ENCODE data around the gene AKT3.

Gene AKT3

GRCh38 chr1:243723458-243724043, 126.5 kb downstream of the AKT3 start:
- Histone ChIP-seq H3K4me3 (ENCODE audit: low read length in 2 of 2) (no peak overlapping the region), H3K27ac (ENCODE audit: low read length) (no peak overlapping the region), H3K4me1 (ENCODE audit: control insufficient read depth, insufficient read depth, low read length) (peaks cover 4% of the 10 kb centered on the region)

GRCh38 chr1:243723050-243723449, 127.0 kb downstream of the AKT3 start:
- Histone ChIP-seq H3K9ac (ENCODE audit: low read length in 2 of 2) (no peak overlapping the region), H3K9me3 (ENCODE audit: control insufficient read depth in 2 of 2, low read length in 2 of 2) (no peaks in the 10 kb centered on the region), H3K27ac (ENCODE audit: low read length) (no peak overlapping the region), H3K4me3 (ENCODE audit: low read length in 2 of 2) (no peak overlapping the region), H3K27me3 (ENCODE audit: control insufficient read depth in 1 of 2, insufficient read depth in 2 of 2, low read length in 2 of 2) (no peaks in the 10 kb centered on the region), H3K36me3 (ENCODE audit: control insufficient read depth in 2 of 2, insufficient read depth in 2 of 2, low read length in 2 of 2) (no peaks in the 10 kb centered on the region), H3K4me1 (ENCODE audit: control insufficient read depth, insufficient read depth, low read length) (peaks cover 4% of the 10 kb centered on the region)

More at GRCh38 chr1:243723458-243724043, 126.5 kb downstream of the AKT3 start:
- Histone ChIP-seq H3K9ac (ENCODE audit: low read length in 2 of 2) (no peak overlapping the region), H3K9me3 (ENCODE audit: control insufficient read depth in 2 of 2, low read length in 2 of 2) (no peaks in the 10 kb centered on the region), H3K27me3 (ENCODE audit: control insufficient read depth in 1 of 2, insufficient read depth in 2 of 2, low read length in 2 of 2) (no peaks in the 10 kb centered on the region), H3K36me3 (ENCODE audit: control insufficient read depth in 2 of 2, insufficient read depth in 2 of 2, low read length in 2 of 2) (no peaks in the 10 kb centered on the region)

- Histone ChIP-seq H3K9me3 (ENCODE audit: control insufficient read depth in 2 of 2, low read length in 2 of 2) (no peaks in the 10 kb centered on the region), H3K27ac (ENCODE audit: low read length) (no peak overlapping the region), H3K9ac (ENCODE audit: low read length in 2 of 2) (no peak overlapping the region)
Measured at GRCh38 chr1:243719476-243719875, 130.6 kb downstream of the AKT3 start.

GRCh38 chr1:243718893-243719292, 131.2 kb downstream of the AKT3 start:
- Histone ChIP-seq H3K36me3 (ENCODE audit: control insufficient read depth in 2 of 2, insufficient read depth in 2 of 2, low read length in 2 of 2) (no peaks in the 10 kb centered on the region), H3K27me3 (ENCODE audit: control insufficient read depth in 1 of 2, insufficient read depth in 2 of 2, low read length in 2 of 2) (no peaks in the 10 kb centered on the region), H3K9me3 (ENCODE audit: control insufficient read depth in 2 of 2, low read length in 2 of 2) (no peaks in the 10 kb centered on the region), H3K4me1 (ENCODE audit: control insufficient read depth, insufficient read depth, low read length) (peaks cover 8% of the 10 kb centered on the region), H3K4me3 (ENCODE audit: low read length in 2 of 2) (no peak overlapping the region), H3K27ac (ENCODE audit: low read length) (no peak overlapping the region), H3K9ac (ENCODE audit: low read length in 2 of 2) (no peak overlapping the region)

More at GRCh38 chr1:243719476-243719875, 130.6 kb downstream of the AKT3 start:
- Histone ChIP-seq H3K36me3 (ENCODE audit: control insufficient read depth in 2 of 2, insufficient read depth in 2 of 2, low read length in 2 of 2) (no peaks in the 10 kb centered on the region), H3K27me3 (ENCODE audit: control insufficient read depth in 1 of 2, insufficient read depth in 2 of 2, low read length in 2 of 2) (no peaks in the 10 kb centered on the region), H3K4me1 (ENCODE audit: control insufficient read depth, insufficient read depth, low read length) (peaks cover 8% of the 10 kb centered on the region), H3K4me3 (ENCODE audit: low read length in 2 of 2) (no peak overlapping the region)

- H3K4me1 ChIP-seq (ENCODE audit: control insufficient read depth, insufficient read depth, low read length): peaks cover 8% of the 10 kb centered on the region
- no peak overlapping the region for H3K27ac ChIP-seq (ENCODE audit: low read length)
- no peaks in the 10 kb centered on the region for H3K27me3 ChIP-seq (ENCODE audit: control insufficient read depth in 1 of 2, insufficient read depth in 2 of 2, low read length in 2 of 2)
- H3K9me3 ChIP-seq (ENCODE audit: control insufficient read depth in 2 of 2, low read length in 2 of 2): no peaks in the 10 kb centered on the region
- no peaks in the 10 kb centered on the region for H3K36me3 ChIP-seq (ENCODE audit: control insufficient read depth in 2 of 2, insufficient read depth in 2 of 2, low read length in 2 of 2)
- H3K9ac ChIP-seq (ENCODE audit: low read length in 2 of 2): no peak overlapping the region
- no peak overlapping the region for H3K4me3 ChIP-seq (ENCODE audit: low read length in 2 of 2)
Measured at GRCh38 chr1:243718022-243718421, 132.0 kb downstream of the AKT3 start.

- peaks cover 8% of the 10 kb centered on the region for H3K4me1 ChIP-seq (ENCODE audit: control insufficient read depth, insufficient read depth, low read length)
- no peaks in the 10 kb centered on the region for H3K27me3 ChIP-seq (ENCODE audit: control insufficient read depth in 1 of 2, insufficient read depth in 2 of 2, low read length in 2 of 2)
- no peak overlapping the region for H3K4me3 ChIP-seq (ENCODE audit: low read length in 2 of 2)
- no peak overlapping the region for H3K27ac ChIP-seq (ENCODE audit: low read length)
- H3K36me3 ChIP-seq (ENCODE audit: control insufficient read depth in 2 of 2, insufficient read depth in 2 of 2, low read length in 2 of 2): no peaks in the 10 kb centered on the region
- H3K9me3 ChIP-seq (ENCODE audit: control insufficient read depth in 2 of 2, low read length in 2 of 2): no peaks in the 10 kb centered on the region
- H3K9ac ChIP-seq (ENCODE audit: low read length in 2 of 2): no peak overlapping the region
Measured at GRCh38 chr1:243716906-243717305, 133.1 kb downstream of the AKT3 start.

GRCh38 chr1:243715285-243715684, 134.8 kb downstream of the AKT3 start:
- Histone ChIP-seq H3K9me3 (ENCODE audit: control insufficient read depth in 2 of 2, low read length in 2 of 2) (no peaks in the 10 kb centered on the region), H3K27ac (ENCODE audit: low read length) (no peak overlapping the region), H3K36me3 (ENCODE audit: control insufficient read depth in 2 of 2, insufficient read depth in 2 of 2, low read length in 2 of 2) (no peaks in the 10 kb centered on the region), H3K4me3 (ENCODE audit: low read length in 2 of 2) (no peak overlapping the region), H3K27me3 (ENCODE audit: control insufficient read depth in 1 of 2, insufficient read depth in 2 of 2, low read length in 2 of 2) (no peaks in the 10 kb centered on the region), H3K9ac (ENCODE audit: low read length in 2 of 2) (no peak overlapping the region), H3K4me1 (ENCODE audit: control insufficient read depth, insufficient read depth, low read length) (peaks cover 8% of the 10 kb centered on the region)

- H3K27ac ChIP-seq (ENCODE audit: low read length): no peak overlapping the region
Measured at GRCh38 chr1:243713470-243714186, 136.4 kb downstream of the AKT3 start.

GRCh38 chr1:243712941-243713340, 137.1 kb downstream of the AKT3 start:
- Histone ChIP-seq H3K4me1 (ENCODE audit: control insufficient read depth, insufficient read depth, low read length) (peaks cover 4% of the 10 kb centered on the region), H3K27me3 (ENCODE audit: control insufficient read depth in 1 of 2, insufficient read depth in 2 of 2, low read length in 2 of 2) (no peaks in the 10 kb centered on the region), H3K36me3 (ENCODE audit: control insufficient read depth in 2 of 2, insufficient read depth in 2 of 2, low read length in 2 of 2) (no peaks in the 10 kb centered on the region), H3K9me3 (ENCODE audit: control insufficient read depth in 2 of 2, low read length in 2 of 2) (no peaks in the 10 kb centered on the region), H3K9ac (ENCODE audit: low read length in 2 of 2) (peak overlapping the region in 1 of 2 donors; percentile 30), H3K27ac (ENCODE audit: low read length) (no peak overlapping the region), H3K4me3 (ENCODE audit: low read length in 2 of 2) (peak overlapping the region; percentile 36 to 52)

More at GRCh38 chr1:243713470-243714186, 136.4 kb downstream of the AKT3 start:
- H3K4me1 ChIP-seq (ENCODE audit: control insufficient read depth, insufficient read depth, low read length): peaks cover 4% of the 10 kb centered on the region
- no peaks in the 10 kb centered on the region for H3K27me3 ChIP-seq (ENCODE audit: control insufficient read depth in 1 of 2, insufficient read depth in 2 of 2, low read length in 2 of 2)
- no peaks in the 10 kb centered on the region for H3K9me3 ChIP-seq (ENCODE audit: control insufficient read depth in 2 of 2, low read length in 2 of 2)
- peak overlapping the region; percentile 36 to 52 for H3K4me3 ChIP-seq (ENCODE audit: low read length in 2 of 2)
- no peaks in the 10 kb centered on the region for H3K36me3 ChIP-seq (ENCODE audit: control insufficient read depth in 2 of 2, insufficient read depth in 2 of 2, low read length in 2 of 2)
- H3K9ac ChIP-seq (ENCODE audit: low read length in 2 of 2): peak overlapping the region in 1 of 2 donors; percentile 30

- Histone ChIP-seq H3K4me1 (ENCODE audit: control insufficient read depth, insufficient read depth, low read length) (peaks cover 4% of the 10 kb centered on the region), H3K27ac (ENCODE audit: low read length) (no peak overlapping the region), H3K36me3 (ENCODE audit: control insufficient read depth in 2 of 2, insufficient read depth in 2 of 2, low read length in 2 of 2) (no peaks in the 10 kb centered on the region), H3K4me3 (ENCODE audit: low read length in 2 of 2) (no peak overlapping the region), H3K9ac (ENCODE audit: low read length in 2 of 2) (no peak overlapping the region), H3K27me3 (ENCODE audit: control insufficient read depth in 1 of 2, insufficient read depth in 2 of 2, low read length in 2 of 2) (no peaks in the 10 kb centered on the region), H3K9me3 (ENCODE audit: control insufficient read depth in 2 of 2, low read length in 2 of 2) (no peaks in the 10 kb centered on the region)
Measured at GRCh38 chr1:243712242-243712641, 137.8 kb downstream of the AKT3 start.

GRCh38 chr1:243710467-243710866, 139.6 kb downstream of the AKT3 start:
- Histone ChIP-seq H3K36me3 (ENCODE audit: control insufficient read depth in 2 of 2, insufficient read depth in 2 of 2, low read length in 2 of 2) (no peaks in the 10 kb centered on the region), H3K4me1 (ENCODE audit: control insufficient read depth, insufficient read depth, low read length) (no peaks in the 10 kb centered on the region), H3K9ac (ENCODE audit: low read length in 2 of 2) (no peak overlapping the region), H3K27me3 (ENCODE audit: control insufficient read depth in 1 of 2, insufficient read depth in 2 of 2, low read length in 2 of 2) (no peaks in the 10 kb centered on the region), H3K9me3 (ENCODE audit: control insufficient read depth in 2 of 2, low read length in 2 of 2) (no peaks in the 10 kb centered on the region), H3K27ac (ENCODE audit: low read length) (no peak overlapping the region), H3K4me3 (ENCODE audit: low read length in 2 of 2) (no peak overlapping the region)
